CD1c-positive myeloid dendritic cell (primary cell): ENCODE results near the gene SEMA3E.
"Not testable (repeated sequence)": the region's sequence is repeated elsewhere in the genome, so short reads cannot be mapped to it uniquely, and the experiment has no call there.

Experiments used
- DNase-seq: peaks from one replicate; pipeline ENCODE4 v3.0.0-alpha.2; 2016; ENCODE audit errors: extremely low spot score

Gene SEMA3E

GRCh38 chr7:83559887-83560286 is 89.1 kb downstream of the SEMA3E start:
- DNase-seq = no peak

- not testable (repeated sequence) for DNase-seq
Observed at GRCh38 chr7:83552556-83552955, 96.4 kb downstream of the SEMA3E start.

- DNase-seq = no peak
Observed at GRCh38 chr7:83550100-83550499, 98.8 kb downstream of the SEMA3E start.

GRCh38 chr7:83548250-83548649 is 100.7 kb downstream of the SEMA3E start:
- no peak for DNase-seq

- DNase-seq = peak; percentile 3
Observed at GRCh38 chr7:83547526-83547925, 101.4 kb downstream of the SEMA3E start.

- no peak for DNase-seq
Observed at GRCh38 chr7:83546586-83546985, 102.4 kb downstream of the SEMA3E start.

- DNase-seq = no peak
Observed at GRCh38 chr7:83541187-83541960, 107.6 kb downstream of the SEMA3E start.

GRCh38 chr7:83534488-83534887 is 114.5 kb downstream of the SEMA3E start:
- DNase-seq = no peak

GRCh38 chr7:83532219-83532618 is 116.7 kb downstream of the SEMA3E start:
- no peak for DNase-seq

GRCh38 chr7:83531766-83532165 is 117.2 kb downstream of the SEMA3E start:
- no peak for DNase-seq

GRCh38 chr7:83528925-83529423 is 120.0 kb downstream of the SEMA3E start:
- DNase-seq = no peak

GRCh38 chr7:83524277-83525075 is 124.5 kb downstream of the SEMA3E start:
- no peak for DNase-seq

- DNase-seq = no peak
Observed at GRCh38 chr7:83520726-83521125, 128.2 kb downstream of the SEMA3E start.

- DNase-seq = no peak
Observed at GRCh38 chr7:83519240-83519639, 129.7 kb downstream of the SEMA3E start.

- no peak for DNase-seq
Observed at GRCh38 chr7:83517035-83517700, 131.8 kb downstream of the SEMA3E start.

- DNase-seq = no peak
Observed at GRCh38 chr7:83514977-83515376, 134.0 kb downstream of the SEMA3E start.

- DNase-seq = no peak
Observed at GRCh38 chr7:83509255-83510021, 139.5 kb downstream of the SEMA3E start.

GRCh38 chr7:83504330-83504729 is 144.6 kb downstream of the SEMA3E start:
- DNase-seq = no peak

GRCh38 chr7:83502636-83503035 is 146.3 kb downstream of the SEMA3E start:
- no peak for DNase-seq

GRCh38 chr7:83494683-83495082 is 154.3 kb downstream of the SEMA3E start:
- no peak for DNase-seq

- no peak for DNase-seq
Observed at GRCh38 chr7:83492802-83493201, 156.1 kb downstream of the SEMA3E start.

GRCh38 chr7:83487801-83488200 is 161.1 kb downstream of the SEMA3E start:
- DNase-seq = no peak
